PFSK-1 (cell line): ENCODE results near the gene PALD1.

ENCODE experiments used
- FOXP2 ChIP-seq: optimal IDR thresholded peaks from 2 replicates; pipeline ENCODE3; 2011; ENCODE audit warnings: borderline replicate concordance, control low read depth, inconsistent platforms; ENCODE audit not compliant: insufficient read depth; ENCODE audit errors: extremely low read length, extremely low read depth
- POLR2AphosphoS5 ChIP-seq: IDR thresholded peaks from 2 replicates; pipeline ENCODE4 v1.6.1; 2012; ENCODE audit warnings: low read depth, mild to moderate bottlenecking, control low read depth, low read length, moderate library complexity
- SIN3A ChIP-seq: IDR thresholded peaks from 2 replicates; pipeline ENCODE4 v1.6.1; 2012; ENCODE audit warnings: mild to moderate bottlenecking, low read length, moderate library complexity, borderline replicate concordance; ENCODE audit not compliant: insufficient read depth
- TAF1 ChIP-seq: IDR thresholded peaks from 2 replicates; pipeline ENCODE4 v1.6.1; 2012; ENCODE audit warnings: low read length, control low read depth, borderline replicate concordance; ENCODE audit not compliant: insufficient read depth
- TF ChIP-seq, protein P1 (sequence below), 2 experiments: IDR thresholded peaks; 2 replicates each; pipeline versions ENCODE4 v1.6.1 to v1.8.0; 2011 to 2012; ENCODE audit warnings: low read depth in 2 of 2, low read length in 2 of 2, control low read depth in 1 of 2, inconsistent platforms in 1 of 2, mild to moderate bottlenecking in 1 of 2, moderate library complexity in 1 of 2; ENCODE audit not compliant: insufficient read depth in 1 of 2

PALD1 gene

GRCh38 chr10:70533189-70533558, 54.6 kb downstream of the PALD1 start:
- TF ChIP-seq SIN3A (no peak), POLR2AphosphoS5 (no peak), TAF1 (no peak), FOXP2 (no peak)

- TF ChIP-seq TAF1, result no peak
- no peak for TF ChIP-seq SIN3A
- TF ChIP-seq POLR2AphosphoS5, result no peak
- TF ChIP-seq FOXP2, result no peak
- TF ChIP-seq, protein P1, sequence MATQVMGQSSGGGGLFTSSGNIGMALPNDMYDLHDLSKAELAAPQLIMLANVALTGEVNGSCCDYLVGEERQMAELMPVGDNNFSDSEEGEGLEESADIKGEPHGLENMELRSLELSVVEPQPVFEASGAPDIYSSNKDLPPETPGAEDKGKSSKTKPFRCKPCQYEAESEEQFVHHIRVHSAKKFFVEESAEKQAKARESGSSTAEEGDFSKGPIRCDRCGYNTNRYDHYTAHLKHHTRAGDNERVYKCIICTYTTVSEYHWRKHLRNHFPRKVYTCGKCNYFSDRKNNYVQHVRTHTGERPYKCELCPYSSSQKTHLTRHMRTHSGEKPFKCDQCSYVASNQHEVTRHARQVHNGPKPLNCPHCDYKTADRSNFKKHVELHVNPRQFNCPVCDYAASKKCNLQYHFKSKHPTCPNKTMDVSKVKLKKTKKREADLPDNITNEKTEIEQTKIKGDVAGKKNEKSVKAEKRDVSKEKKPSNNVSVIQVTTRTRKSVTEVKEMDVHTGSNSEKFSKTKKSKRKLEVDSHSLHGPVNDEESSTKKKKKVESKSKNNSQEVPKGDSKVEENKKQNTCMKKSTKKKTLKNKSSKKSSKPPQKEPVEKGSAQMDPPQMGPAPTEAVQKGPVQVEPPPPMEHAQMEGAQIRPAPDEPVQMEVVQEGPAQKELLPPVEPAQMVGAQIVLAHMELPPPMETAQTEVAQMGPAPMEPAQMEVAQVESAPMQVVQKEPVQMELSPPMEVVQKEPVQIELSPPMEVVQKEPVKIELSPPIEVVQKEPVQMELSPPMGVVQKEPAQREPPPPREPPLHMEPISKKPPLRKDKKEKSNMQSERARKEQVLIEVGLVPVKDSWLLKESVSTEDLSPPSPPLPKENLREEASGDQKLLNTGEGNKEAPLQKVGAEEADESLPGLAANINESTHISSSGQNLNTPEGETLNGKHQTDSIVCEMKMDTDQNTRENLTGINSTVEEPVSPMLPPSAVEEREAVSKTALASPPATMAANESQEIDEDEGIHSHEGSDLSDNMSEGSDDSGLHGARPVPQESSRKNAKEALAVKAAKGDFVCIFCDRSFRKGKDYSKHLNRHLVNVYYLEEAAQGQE (IDR thresholded peaks at IDR 0.05; ENCODE audit: insufficient read depth in 1 of 2, low read depth in 2 of 2, low read length in 2 of 2), result no peak
Measured at GRCh38 chr10:70534281-70534680, 55.7 kb downstream of the PALD1 start.

DNA sequence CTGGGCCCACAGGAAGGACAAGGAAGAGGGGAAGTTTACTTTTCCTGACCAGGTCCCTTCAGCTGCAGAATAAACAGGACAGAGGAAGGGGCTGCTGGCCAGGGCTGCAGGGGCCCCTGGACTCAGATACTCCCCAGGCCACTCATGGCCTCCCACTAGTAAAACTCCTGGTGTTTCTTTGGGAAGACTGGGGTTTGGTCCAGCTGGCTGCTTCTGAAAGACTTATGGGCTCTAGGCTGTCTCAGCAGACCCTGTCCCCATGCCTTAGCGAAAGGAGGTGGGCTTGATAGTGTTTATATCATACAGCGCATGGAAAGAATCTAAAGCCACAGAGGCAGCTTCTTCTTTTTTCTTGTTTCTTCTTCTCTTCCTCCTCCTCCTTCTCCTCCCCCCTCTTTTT, 56.4 kb downstream of the PALD1 start:
- TF ChIP-seq SIN3A (no peak), TAF1 (no peak)
- TF ChIP-seq, protein P1 (IDR thresholded peaks at IDR 0.05; ENCODE audit: insufficient read depth in 1 of 2, low read depth in 2 of 2, low read length in 2 of 2), result no peak

GRCh38 chr10:70535451-70535850, 56.9 kb downstream of the PALD1 start:
- TF ChIP-seq SIN3A, result no peak
- no peak for TF ChIP-seq POLR2AphosphoS5
- no peak for TF ChIP-seq TAF1
- no peak for TF ChIP-seq FOXP2
- TF ChIP-seq, protein P1 (IDR thresholded peaks at IDR 0.05; ENCODE audit: insufficient read depth in 1 of 2, low read depth in 2 of 2, low read length in 2 of 2), result no peak

DNA sequence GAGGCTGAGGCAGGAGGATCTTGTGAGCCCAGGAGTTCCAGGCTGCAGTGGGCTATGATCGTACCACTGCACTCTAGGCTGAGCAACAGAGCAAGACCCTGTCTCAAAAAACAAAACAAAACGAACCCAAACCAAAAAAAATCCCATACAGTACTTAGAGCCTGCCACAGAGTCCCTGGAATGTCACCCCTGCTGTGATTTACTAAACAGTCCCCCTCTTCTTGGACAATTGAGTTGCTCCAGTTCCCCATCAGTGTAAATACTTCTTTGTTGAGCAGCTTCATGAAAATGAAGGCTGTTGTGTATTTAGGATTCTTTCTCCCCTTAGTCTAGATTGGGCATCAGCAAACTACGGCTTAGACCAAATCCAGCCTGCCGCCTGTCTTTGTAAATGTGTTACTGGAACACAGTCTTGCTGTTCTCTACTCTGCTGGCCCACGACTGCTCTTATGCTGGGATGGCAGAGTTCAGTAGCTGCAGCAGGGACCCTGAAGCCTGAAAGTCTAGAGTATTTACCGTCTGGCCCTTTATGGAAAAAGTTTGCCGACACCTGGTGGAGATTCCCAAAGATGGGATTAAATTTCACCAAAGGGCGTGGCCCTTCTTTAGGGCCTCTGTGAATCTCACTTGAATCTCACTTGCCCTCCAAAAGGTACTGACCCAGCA, 57.8 kb downstream of the PALD1 start:
- TF ChIP-seq SIN3A, result no peak
- TF ChIP-seq POLR2AphosphoS5, result no peak
- TF ChIP-seq, protein P1 (IDR thresholded peaks at IDR 0.05; ENCODE audit: insufficient read depth in 1 of 2, low read depth in 2 of 2, low read length in 2 of 2), result no peak
- no peak for TF ChIP-seq TAF1
- TF ChIP-seq FOXP2, result no peak
